Smooth muscle cell (in vitro differentiated cells): ENCODE measurements around the gene PRR14L. TPM values are rescaled to one million over a fixed set of nuclear protein-coding genes. Genes with fewer than 3 reads are reported as not detected.

ENCODE experiments used
- DNase-seq: peaks from one replicate; lab custom pipeline; 2025; ENCODE audit not compliant: unreplicated experiment; lab: John Stamatoyannopoulos, UW
- H2AFZ ChIP-seq: fragments of 200-600 bp; sonication (generic); 2 replicates; pipeline ENCODE4 v1.6.0; 2016; ENCODE audit warnings: antibody characterized with exemption, low read depth, mild to moderate bottlenecking
- H3F3A ChIP-seq: fragments of 200-600 bp; sonication (generic); 2 replicates; pipeline ENCODE4 v1.6.0; 2017; ENCODE audit warnings: antibody characterized with exemption, low read depth
- H3K27ac ChIP-seq: fragments of 200-600 bp; sonication (generic); 2 replicates; pipeline ENCODE4 v1.5.1; 2016; ENCODE audit warnings: low read depth, mild to moderate bottlenecking
- H3K27me3 ChIP-seq: fragments of 200-600 bp; sonication (generic); 2 replicates; pipeline ENCODE4 v1.6.1; 2016; ENCODE audit warnings: low read depth, mild to moderate bottlenecking
- H3K36me3 ChIP-seq: fragments of 200-600 bp; sonication (generic); 2 replicates; pipeline ENCODE4 v1.5.1; 2016; ENCODE audit warnings: low read depth
- H3K4me1 ChIP-seq: fragments of 200-600 bp; sonication (generic); 2 replicates; pipeline ENCODE4 v1.5.1; 2016; ENCODE audit warnings: low read depth
- H3K4me2 ChIP-seq: fragments of 200-600 bp; sonication (generic); 2 replicates; pipeline ENCODE4 v1.6.0; 2016; ENCODE audit warnings: mild to moderate bottlenecking
- H3K4me3 ChIP-seq: fragments of 200-600 bp; sonication (generic); 2 replicates; pipeline ENCODE4 v1.5.1; 2016; ENCODE audit warnings: mild to moderate bottlenecking
- H3K79me2 ChIP-seq: fragments of 200-600 bp; sonication (generic); 2 replicates; pipeline ENCODE4 v1.6.0; 2016; ENCODE audit warnings: low read depth, mild to moderate bottlenecking
- H3K9ac ChIP-seq: fragments of 200-600 bp; sonication (generic); 2 replicates; pipeline ENCODE4 v1.6.0; 2016; ENCODE audit warnings: low read depth
- H3K9me3 ChIP-seq: fragments of 200-600 bp; sonication (generic); replicated peaks from 2 replicates; pipeline ENCODE4 v1.5.1; 2016; ENCODE audit warnings: low read depth
- H4K20me1 ChIP-seq: fragments of 200-600 bp; sonication (generic); 2 replicates; pipeline ENCODE4 v1.6.0; 2016; ENCODE audit warnings: low read depth
- CTCF ChIP-seq: fragments of 200-600 bp; sonication (generic); IDR thresholded peaks from 2 replicates; pipeline ENCODE4 v1.5.1; 2017; ENCODE audit warnings: borderline replicate concordance, mild to moderate bottlenecking, antibody characterized with exemption; ENCODE audit not compliant: insufficient read depth, poor library complexity, severe bottlenecking
- WGBS: methylation state at CpG from one replicate; pipeline ENCODE4 v1.1.7; 2016; ENCODE audit warnings: low lambda C conversion rate; 5-methylcytosine and 5-hydroxymethylcytosine counted together
- polyA plus RNA-seq: library from polyadenylated mRNA; unstranded; fragments of >200 nt; fragmentation: Nextera tagmentation; extraction: Ambion mirVana; gene quantifications from 2 replicates; pipeline ENCODE4 v1.2.1, GENCODE V29; 2016
- total RNA-seq: library from RNA; depleted of rRNA; stranded (reverse); fragments of >200 nt; gene quantifications from 2 replicates; pipeline ENCODE4 v1.2.3, GENCODE V29; 2014

Gene PRR14L
- total and polyA plus RNA-seq, 2 experiments from 2014 or later, result 9.2 to 20.6 TPM

GRCh38 chr22:31653944-31654343 lies 96.0 kb downstream of the PRR14L start:
- WGBS, result 84% methylated on average over 2 of the region's 2 CpGs
- peaks cover 78% of the 10 kb centered on the region for H3K79me2 ChIP-seq
- no peaks in the 10 kb centered on the region for H3K27me3 ChIP-seq
- H3K9me3 ChIP-seq, result no peaks in the 10 kb centered on the region
- H3K9ac ChIP-seq, result no peak overlapping the region
- DNase-seq, result no peak
- no peak for TF ChIP-seq CTCF
- no peak overlapping the region for H3K27ac ChIP-seq
- no peak overlapping the region for H3K4me2 ChIP-seq
- no peak overlapping the region for H2AFZ ChIP-seq
- H4K20me1 ChIP-seq, result peaks cover 57% of the 10 kb centered on the region
- H3K4me3 ChIP-seq, result no peak overlapping the region
- no peaks in the 10 kb centered on the region for H3K36me3 ChIP-seq
- no peaks in the 10 kb centered on the region for H3K4me1 ChIP-seq
- no peaks in the 10 kb centered on the region for H3F3A ChIP-seq

- Histone ChIP-seq H2AFZ (no peak overlapping the region), H3K9me3 (no peaks in the 10 kb centered on the region), H3K36me3 (no peaks in the 10 kb centered on the region), H3F3A (no peaks in the 10 kb centered on the region), H3K4me1 (no peaks in the 10 kb centered on the region), H3K4me2 (no peak overlapping the region), H3K79me2 (peaks cover 71% of the 10 kb centered on the region), H3K9ac (no peak overlapping the region), H3K27me3 (no peaks in the 10 kb centered on the region), H3K4me3 (no peak overlapping the region), H4K20me1 (peaks cover 56% of the 10 kb centered on the region), H3K27ac (no peak overlapping the region)
- no peak for TF ChIP-seq CTCF
- DNase-seq, result no peak
- 98% methylated on average over 9 of the region's 9 CpGs for WGBS
Measured at GRCh38 chr22:31652911-31653684, 96.8 kb downstream of the PRR14L start.

GRCh38 chr22:31652088-31652487 lies 97.8 kb downstream of the PRR14L start:
- Histone ChIP-seq H3F3A (peaks cover 2% of the 10 kb centered on the region), H3K9ac (no peak overlapping the region), H3K27ac (no peak overlapping the region), H3K27me3 (no peaks in the 10 kb centered on the region), H3K4me2 (no peak overlapping the region), H2AFZ (no peak overlapping the region), H3K4me3 (no peak overlapping the region), H3K4me1 (no peaks in the 10 kb centered on the region), H4K20me1 (peaks cover 53% of the 10 kb centered on the region), H3K9me3 (no peaks in the 10 kb centered on the region), H3K79me2 (peaks cover 62% of the 10 kb centered on the region), H3K36me3 (no peaks in the 10 kb centered on the region)
- WGBS, result 87% methylated on average over 9 of the region's 9 CpGs
- TF ChIP-seq CTCF, result no peak
- no peak for DNase-seq

- DNase-seq, result no peak
- Histone ChIP-seq H3K9me3 (no peaks in the 10 kb centered on the region), H3K27ac (no peak overlapping the region), H3K79me2 (peaks cover 58% of the 10 kb centered on the region), H2AFZ (no peak overlapping the region), H3K27me3 (no peaks in the 10 kb centered on the region), H3K4me3 (no peak overlapping the region), H3F3A (peaks cover 6% of the 10 kb centered on the region), H3K4me2 (no peak overlapping the region), H4K20me1 (peaks cover 58% of the 10 kb centered on the region), H3K9ac (no peak overlapping the region), H3K4me1 (no peaks in the 10 kb centered on the region), H3K36me3 (no peaks in the 10 kb centered on the region)
- 96% methylated on average over 4 of the region's 4 CpGs for WGBS
- no peak for TF ChIP-seq CTCF
Measured at GRCh38 chr22:31651664-31652063, 98.3 kb downstream of the PRR14L start.
